Astrocyte (in vitro differentiated cells and primary cell): Measurements from ENCODE around the gene PARD3B. TPM values are rescaled to one million over a fixed set of nuclear protein-coding genes. Genes with fewer than 3 reads are reported as not detected.

Experiments
- DNase-seq: peaks from one replicate; pipeline ENCODE4 v3.0.0-alpha.2; 2010; ENCODE audit warnings: low read depth
- FAIRE-seq: peaks from 2 replicates; lab custom pipeline; 2011; peaks lifted over from hg19 to GRCh38; lab: Jason Lieb, UNC
- H2AFZ ChIP-seq: 2 replicates; pipeline ENCODE4 v1.6.0; 2012; ENCODE audit warnings: low read depth, low read length, inconsistent platforms
- H3K27ac ChIP-seq: 2 replicates; pipeline ENCODE4 v1.5.1; 2011; ENCODE audit warnings: low read depth, low read length, inconsistent platforms
- H3K27me3 ChIP-seq: 2 replicates; pipeline ENCODE4 v1.6.0; 2011; ENCODE audit warnings: low read length, inconsistent platforms; ENCODE audit not compliant: insufficient read depth
- H3K36me3 ChIP-seq: 2 replicates; pipeline ENCODE4 v1.5.1; 2011; ENCODE audit warnings: low read length, inconsistent platforms; ENCODE audit not compliant: insufficient read depth
- H3K4me1 ChIP-seq: 2 replicates; pipeline ENCODE4 v1.5.1; 2011; ENCODE audit warnings: low read length, inconsistent platforms; ENCODE audit not compliant: insufficient read depth
- H3K4me2 ChIP-seq: 2 replicates; pipeline ENCODE4 v1.6.0; 2012; ENCODE audit warnings: low read length, inconsistent platforms
- H3K4me3 ChIP-seq: 2 replicates; pipeline ENCODE4 v1.5.1; 2011; ENCODE audit warnings: low read depth, mild to moderate bottlenecking, low read length, inconsistent platforms; ENCODE audit not compliant: insufficient read depth
- H3K79me2 ChIP-seq: 2 replicates; pipeline ENCODE4 v1.6.0; 2012; ENCODE audit warnings: mild to moderate bottlenecking, low read length, inconsistent platforms; ENCODE audit not compliant: insufficient read depth
- H3K9ac ChIP-seq: 2 replicates; pipeline ENCODE4 v1.6.0; 2012; ENCODE audit warnings: mild to moderate bottlenecking, low read length, inconsistent platforms
- H3K9me3 ChIP-seq: 2 replicates; pipeline ENCODE4 v1.5.1; 2012; ENCODE audit warnings: low read depth, mild to moderate bottlenecking, low read length, inconsistent platforms; ENCODE audit not compliant: insufficient read depth
- H4K20me1 ChIP-seq: 2 replicates; pipeline ENCODE4 v1.6.0; 2012; ENCODE audit warnings: low read length, inconsistent platforms; ENCODE audit not compliant: insufficient read depth
- H3K27ac Mint-ChIP-seq: one replicate; pipeline ENCODE4 v1.8.0; 2021; ENCODE audit warnings: mild to moderate bottlenecking, mixed read lengths; ENCODE audit not compliant: unreplicated experiment
- H3K27me3 Mint-ChIP-seq: one replicate; pipeline ENCODE4 v1.8.0; 2021; ENCODE audit warnings: low read depth, mixed read lengths; ENCODE audit not compliant: unreplicated experiment
- H3K36me3 Mint-ChIP-seq: one replicate; pipeline ENCODE4 v1.8.0; 2021; ENCODE audit warnings: low read depth, mixed read lengths; ENCODE audit not compliant: unreplicated experiment
- H3K4me1 Mint-ChIP-seq: one replicate; pipeline ENCODE4 v1.8.0; 2021; ENCODE audit warnings: low read depth, mixed read lengths; ENCODE audit not compliant: unreplicated experiment
- H3K4me3 Mint-ChIP-seq: one replicate; pipeline ENCODE4 v1.8.0; 2021; ENCODE audit warnings: mild to moderate bottlenecking, moderate library complexity, mixed read lengths; ENCODE audit not compliant: unreplicated experiment
- H3K9me3 Mint-ChIP-seq: one replicate; pipeline ENCODE4 v1.8.0; 2021; ENCODE audit warnings: mild to moderate bottlenecking, mixed read lengths; ENCODE audit not compliant: unreplicated experiment
- CTCF ChIP-seq: IDR thresholded peaks from 2 replicates; pipeline ENCODE4 v1.5.1; 2011; ENCODE audit warnings: low read depth, mild to moderate bottlenecking, inconsistent platforms, low read length, moderate library complexity; ENCODE audit not compliant: insufficient read depth
- EZH2 ChIP-seq: IDR thresholded peaks from 2 replicates; pipeline ENCODE4 v1.6.1; 2012; ENCODE audit warnings: mild to moderate bottlenecking, low read length, inconsistent platforms; ENCODE audit not compliant: insufficient read depth
- total RNA-seq: library from RNA; stranded (reverse); gene quantifications from 2 replicates; pipeline ENCODE4 v1.2.1, GENCODE V29; 2021

Gene PARD3B
- total RNA-seq, 1 donor from 2014 or later: 6.5 TPM

DNA sequence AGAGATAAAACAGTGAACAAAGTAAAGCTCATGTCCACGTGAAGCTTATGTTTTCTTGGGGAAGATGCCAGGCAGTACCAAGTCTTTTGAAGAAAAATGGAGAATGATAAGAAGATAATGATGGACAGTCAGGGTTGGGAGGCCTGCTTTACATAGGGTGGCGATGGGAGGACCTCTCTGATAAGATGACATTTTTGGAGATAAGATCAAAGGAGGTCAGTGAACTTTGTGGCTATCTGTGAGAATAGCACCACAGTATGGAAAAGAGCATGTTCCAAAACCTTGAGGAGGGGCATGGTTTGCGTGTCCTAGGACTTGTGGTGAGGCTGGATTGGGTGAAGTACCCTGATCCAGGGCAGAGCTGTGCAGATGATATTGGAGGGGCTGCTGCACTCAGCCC is 675.3 kb downstream of the PARD3B start:
- Histone ChIP-seq H3K4me3 (no peak overlapping the region), H3K79me2 (no peaks in the 10 kb centered on the region), H4K20me1 (no peaks in the 10 kb centered on the region), H3K4me1 (no peaks in the 10 kb centered on the region), H3K9me3 (no peaks in the 10 kb centered on the region), H3K36me3 (no peaks in the 10 kb centered on the region), H3K9ac (no peak overlapping the region), H2AFZ (no peak overlapping the region), H3K4me2 (no peak overlapping the region), H3K27me3 (no peaks in the 10 kb centered on the region), H3K27ac (no peak overlapping the region)
- Mint-ChIP-seq H3K9me3 (peaks cover 2% of the 10 kb centered on the region), H3K27ac (no peak overlapping the region), H3K36me3 (no peaks in the 10 kb centered on the region), H3K4me1 (no peaks in the 10 kb centered on the region), H3K27me3 (peaks cover 2% of the 10 kb centered on the region), H3K4me3 (no peak overlapping the region)
- TF ChIP-seq EZH2: no peak
- no peak for DNase-seq
- no peak for FAIRE-seq

GRCh38 chr2:205232086-205232485 is 686.8 kb downstream of the PARD3B start:
- Histone ChIP-seq H3K4me3 (no peak overlapping the region), H3K9ac (no peak overlapping the region), H2AFZ (no peak overlapping the region), H4K20me1 (no peaks in the 10 kb centered on the region), H3K4me2 (no peak overlapping the region), H3K79me2 (no peaks in the 10 kb centered on the region), H3K27me3 (no peaks in the 10 kb centered on the region), H3K36me3 (no peaks in the 10 kb centered on the region), H3K9me3 (no peaks in the 10 kb centered on the region), H3K4me1 (no peaks in the 10 kb centered on the region), H3K27ac (no peak overlapping the region)
- Mint-ChIP-seq H3K27me3 (no peaks in the 10 kb centered on the region), H3K36me3 (peaks cover 3% of the 10 kb centered on the region), H3K4me1 (no peaks in the 10 kb centered on the region), H3K9me3 (no peaks in the 10 kb centered on the region), H3K4me3 (no peak overlapping the region), H3K27ac (no peak overlapping the region)
- TF ChIP-seq CTCF (no peak), EZH2 (no peak)
- DNase-seq (no peak), FAIRE-seq (no peak)

DNA sequence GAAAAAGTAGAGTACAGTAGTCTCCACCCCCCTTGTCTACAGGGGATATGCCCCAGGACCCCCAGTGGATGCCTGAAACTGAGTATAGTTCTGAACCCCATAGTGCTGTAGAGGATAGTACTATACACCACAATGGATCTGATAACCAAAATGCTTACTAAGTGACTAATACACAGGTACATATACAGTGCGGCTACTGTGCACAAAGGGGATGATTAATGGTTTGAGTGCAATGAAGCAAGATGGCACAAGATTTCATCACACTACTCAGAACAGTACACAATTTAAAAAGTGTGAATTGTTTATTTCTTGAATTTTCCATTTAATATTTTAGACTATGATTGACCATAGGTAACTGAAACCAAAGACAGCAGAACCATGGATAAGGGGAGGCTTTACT is 690.2 kb downstream of the PARD3B start:
- Histone ChIP-seq H3K36me3 (no peaks in the 10 kb centered on the region), H3K4me3 (no peak overlapping the region), H3K9me3 (no peaks in the 10 kb centered on the region), H3K79me2 (no peaks in the 10 kb centered on the region), H3K27ac (no peak overlapping the region), H3K4me1 (no peaks in the 10 kb centered on the region), H2AFZ (no peak overlapping the region), H3K27me3 (no peaks in the 10 kb centered on the region), H3K9ac (no peak overlapping the region), H4K20me1 (no peaks in the 10 kb centered on the region), H3K4me2 (no peak overlapping the region)
- no peaks in the 10 kb centered on the region for H3K9me3 Mint-ChIP-seq
- DNase-seq (peak; percentile 8), FAIRE-seq (no peak)
- no peaks in the 10 kb centered on the region for H3K36me3 Mint-ChIP-seq
- TF ChIP-seq CTCF (no peak), EZH2 (no peak)
- H3K4me1 Mint-ChIP-seq: no peaks in the 10 kb centered on the region
- no peak overlapping the region for H3K4me3 Mint-ChIP-seq
- no peak overlapping the region for H3K27ac Mint-ChIP-seq
- H3K27me3 Mint-ChIP-seq: no peaks in the 10 kb centered on the region
